Measurements from ENCODE around the gene SV2B.

Gene SV2B

DNA sequence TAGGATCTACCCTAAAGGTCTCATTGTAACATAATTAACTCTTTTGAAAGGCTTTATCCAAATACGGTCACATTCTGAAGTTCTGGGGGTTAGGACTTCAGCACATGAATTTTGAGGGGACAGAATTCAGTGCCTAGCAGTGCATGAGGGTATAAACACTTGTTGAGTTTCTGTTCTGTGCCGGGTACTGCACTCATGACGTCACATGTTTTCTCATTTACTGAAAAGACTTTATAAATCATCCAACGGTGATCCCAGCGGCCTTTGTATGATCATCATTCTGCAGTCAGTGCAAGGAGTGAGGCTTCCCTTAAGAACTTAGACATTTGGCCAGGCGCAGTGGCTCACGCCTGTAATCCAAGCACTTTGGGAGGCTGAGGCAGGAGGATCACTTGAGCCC, 25.1 kb downstream of the SV2B start:
- TF ChIP-seq, protein P1, sequence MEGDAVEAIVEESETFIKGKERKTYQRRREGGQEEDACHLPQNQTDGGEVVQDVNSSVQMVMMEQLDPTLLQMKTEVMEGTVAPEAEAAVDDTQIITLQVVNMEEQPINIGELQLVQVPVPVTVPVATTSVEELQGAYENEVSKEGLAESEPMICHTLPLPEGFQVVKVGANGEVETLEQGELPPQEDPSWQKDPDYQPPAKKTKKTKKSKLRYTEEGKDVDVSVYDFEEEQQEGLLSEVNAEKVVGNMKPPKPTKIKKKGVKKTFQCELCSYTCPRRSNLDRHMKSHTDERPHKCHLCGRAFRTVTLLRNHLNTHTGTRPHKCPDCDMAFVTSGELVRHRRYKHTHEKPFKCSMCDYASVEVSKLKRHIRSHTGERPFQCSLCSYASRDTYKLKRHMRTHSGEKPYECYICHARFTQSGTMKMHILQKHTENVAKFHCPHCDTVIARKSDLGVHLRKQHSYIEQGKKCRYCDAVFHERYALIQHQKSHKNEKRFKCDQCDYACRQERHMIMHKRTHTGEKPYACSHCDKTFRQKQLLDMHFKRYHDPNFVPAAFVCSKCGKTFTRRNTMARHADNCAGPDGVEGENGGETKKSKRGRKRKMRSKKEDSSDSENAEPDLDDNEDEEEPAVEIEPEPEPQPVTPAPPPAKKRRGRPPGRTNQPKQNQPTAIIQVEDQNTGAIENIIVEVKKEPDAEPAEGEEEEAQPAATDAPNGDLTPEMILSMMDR (conservative IDR thresholded peaks at IDR 0.05; ENCODE audit: low read depth, low read length): no peak
- no peak for DNase-seq (ENCODE audit: low read depth)
- H3K4me3 ChIP-seq (ENCODE audit: low read depth, low read length): no peak overlapping the region

DNA sequence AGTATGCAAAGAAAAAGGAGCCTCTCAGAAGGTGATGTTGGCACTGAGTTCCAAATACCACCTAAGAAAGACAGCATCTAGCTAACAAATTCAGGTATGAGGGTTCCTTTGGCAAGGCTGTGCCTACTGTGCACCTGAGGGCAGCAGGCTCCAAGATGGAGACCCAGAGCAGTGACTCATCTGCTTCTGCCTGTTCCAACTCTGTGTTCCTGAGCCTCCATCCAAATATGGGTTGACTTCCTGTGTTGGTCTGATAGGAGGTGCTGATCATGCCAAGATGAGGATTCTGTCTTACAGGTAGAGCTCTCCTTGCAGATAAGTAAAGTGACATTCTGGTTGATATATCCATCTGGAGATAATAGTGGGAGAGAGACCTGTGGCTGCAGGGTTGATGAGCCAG, 26.0 kb downstream of the SV2B start:
- DNase-seq (ENCODE audit: low read depth): no peak
- no peak overlapping the region for H3K4me3 ChIP-seq (ENCODE audit: low read depth, low read length)
- TF ChIP-seq, protein P1 (conservative IDR thresholded peaks at IDR 0.05; ENCODE audit: low read depth, low read length): no peak

DNA sequence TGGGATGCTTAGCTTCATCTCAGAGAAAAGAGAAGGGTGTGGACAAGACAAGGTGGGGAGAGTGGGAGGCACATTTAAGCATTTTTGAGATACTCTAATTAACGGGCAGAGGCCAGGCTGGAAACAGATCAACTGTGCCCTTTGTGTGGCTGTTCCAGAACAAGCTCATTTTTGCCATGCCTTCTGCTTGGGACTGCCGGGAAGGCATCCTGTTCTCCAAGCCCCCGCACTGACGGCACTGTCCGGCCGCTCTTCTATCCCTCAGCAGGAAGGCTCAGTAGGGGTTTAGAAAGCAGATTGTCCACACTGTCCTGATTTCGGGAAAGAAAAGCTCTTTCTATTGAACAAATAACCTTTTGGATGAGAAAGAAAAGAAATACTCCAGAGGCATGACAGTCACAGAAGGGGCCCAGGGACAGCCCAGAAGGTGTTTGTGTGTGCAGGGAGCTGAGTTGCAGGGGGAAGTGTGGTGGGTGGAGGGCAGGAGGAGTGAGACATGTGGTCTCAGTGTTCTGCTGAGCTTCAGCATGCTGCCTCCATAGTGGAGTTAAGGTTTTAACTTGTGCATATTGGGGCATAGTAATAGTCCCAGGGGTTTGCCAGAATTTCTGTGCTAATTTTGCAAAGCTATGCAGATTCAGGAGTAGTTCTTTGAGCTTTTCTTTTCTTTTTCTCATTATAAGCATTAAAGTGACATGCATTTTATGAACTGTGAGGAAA, 27.3 kb downstream of the SV2B start:
- no peak overlapping the region for H3K4me3 ChIP-seq (ENCODE audit: low read depth, low read length)
- TF ChIP-seq, protein P1 (conservative IDR thresholded peaks at IDR 0.05; ENCODE audit: low read depth, low read length): no peak

DNA sequence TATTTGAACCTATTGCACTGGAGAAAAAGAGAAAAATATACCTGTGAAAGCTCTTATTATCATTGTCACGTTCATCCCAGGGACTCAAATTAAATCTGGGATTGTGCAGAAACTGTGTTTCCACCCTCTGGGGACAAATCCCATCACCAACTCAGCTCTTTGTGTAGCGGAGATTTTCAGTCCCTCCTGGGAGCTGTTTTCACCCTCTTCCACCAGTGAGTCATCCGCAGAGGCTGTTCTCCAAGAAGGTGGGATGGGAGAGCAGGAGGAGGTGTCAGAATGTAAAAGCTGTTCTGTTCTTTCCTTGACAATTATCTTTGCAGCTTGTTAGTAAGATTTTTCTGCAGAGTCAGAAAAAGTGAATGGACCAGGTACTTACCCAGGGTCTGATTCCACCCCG, 28.0 kb downstream of the SV2B start:
- no peak for DNase-seq (ENCODE audit: low read depth)
- TF ChIP-seq, protein P1 (conservative IDR thresholded peaks at IDR 0.05; ENCODE audit: low read depth, low read length): no peak
- H3K4me3 ChIP-seq (ENCODE audit: low read depth, low read length): no peak overlapping the region

More for the DNA sequence above, 27.3 kb downstream of the SV2B start:
- no peak for DNase-seq (ENCODE audit: low read depth)

DNA sequence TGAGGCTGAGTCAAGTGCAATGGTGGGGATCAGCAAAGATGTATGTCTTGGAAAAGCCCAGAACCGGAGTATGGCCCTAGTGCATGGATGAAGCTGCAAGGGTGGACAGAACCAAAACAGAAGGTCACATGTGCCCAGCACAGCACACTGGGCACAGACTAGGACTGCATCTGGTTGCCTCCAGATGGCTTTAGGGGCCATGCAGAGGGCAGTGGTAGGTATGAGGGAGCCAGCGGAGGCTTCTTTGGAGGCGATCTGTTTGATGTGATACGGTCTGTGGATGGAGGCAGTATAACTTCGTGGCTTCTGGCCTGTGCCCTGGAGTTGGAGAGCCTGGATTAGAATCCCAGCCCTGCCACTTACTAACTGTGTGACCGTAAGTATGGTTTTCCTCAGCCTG, 29.4 kb downstream of the SV2B start:
- DNase-seq (ENCODE audit: low read depth): no peak
- H3K4me3 ChIP-seq (ENCODE audit: low read depth, low read length): no peak overlapping the region
- TF ChIP-seq, protein P1 (conservative IDR thresholded peaks at IDR 0.05; ENCODE audit: low read depth, low read length): no peak

DNA sequence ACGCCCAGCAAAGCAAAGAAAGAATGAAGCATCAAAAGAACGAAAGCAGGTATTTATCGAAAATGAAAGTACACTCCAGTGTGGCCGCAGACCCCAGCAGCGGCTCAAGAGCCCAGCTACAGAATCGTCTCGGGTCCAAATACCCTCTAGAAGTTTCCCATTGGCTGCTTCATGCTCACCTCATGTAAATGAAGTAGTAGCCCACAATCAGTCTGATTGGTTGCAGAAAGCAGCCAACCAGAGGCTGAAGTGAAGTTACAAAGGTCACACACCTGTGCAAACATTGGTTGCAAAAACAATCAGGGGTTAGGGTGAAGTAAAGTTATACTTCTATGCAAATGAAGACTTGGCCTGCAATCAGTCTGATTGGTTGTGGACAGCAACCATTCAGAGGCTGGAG, 32.0 kb downstream of the SV2B start:
- TF ChIP-seq, protein P1 (conservative IDR thresholded peaks at IDR 0.05; ENCODE audit: low read depth, low read length): no peak
- no peak overlapping the region for H3K4me3 ChIP-seq (ENCODE audit: low read depth, low read length)
- DNase-seq (ENCODE audit: low read depth): no peak

DNA sequence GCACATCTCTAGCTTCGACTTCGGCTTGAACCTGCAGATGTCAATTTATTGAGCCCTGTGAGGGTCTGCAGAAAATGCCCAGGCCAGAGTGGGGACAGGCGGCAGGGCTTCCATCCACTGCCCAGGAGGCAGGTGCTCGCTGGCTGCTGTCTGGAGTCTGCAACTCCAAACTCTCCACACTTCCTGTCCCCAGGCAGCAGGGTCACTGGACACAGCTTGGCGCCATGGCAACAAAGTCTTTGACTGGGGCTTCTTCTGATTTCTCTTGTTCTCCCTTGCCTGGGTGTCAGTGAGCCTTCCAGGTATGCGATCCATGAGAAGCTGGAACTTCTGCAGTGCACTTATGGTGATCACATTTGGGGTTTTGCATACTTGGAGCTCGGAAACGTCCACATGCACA, 33.5 kb downstream of the SV2B start:
- H3K4me3 ChIP-seq (ENCODE audit: low read depth, low read length): no peak overlapping the region
- no peak for DNase-seq (ENCODE audit: low read depth)
- TF ChIP-seq, protein P1 (conservative IDR thresholded peaks at IDR 0.05; ENCODE audit: low read depth, low read length): no peak
